ENCODE measurements around the gene LNX1.

GRCh38 chr4:53608242-53608641 lies 17.0 kb upstream of the LNX1 start:
- TF ChIP-seq, protein P1, sequence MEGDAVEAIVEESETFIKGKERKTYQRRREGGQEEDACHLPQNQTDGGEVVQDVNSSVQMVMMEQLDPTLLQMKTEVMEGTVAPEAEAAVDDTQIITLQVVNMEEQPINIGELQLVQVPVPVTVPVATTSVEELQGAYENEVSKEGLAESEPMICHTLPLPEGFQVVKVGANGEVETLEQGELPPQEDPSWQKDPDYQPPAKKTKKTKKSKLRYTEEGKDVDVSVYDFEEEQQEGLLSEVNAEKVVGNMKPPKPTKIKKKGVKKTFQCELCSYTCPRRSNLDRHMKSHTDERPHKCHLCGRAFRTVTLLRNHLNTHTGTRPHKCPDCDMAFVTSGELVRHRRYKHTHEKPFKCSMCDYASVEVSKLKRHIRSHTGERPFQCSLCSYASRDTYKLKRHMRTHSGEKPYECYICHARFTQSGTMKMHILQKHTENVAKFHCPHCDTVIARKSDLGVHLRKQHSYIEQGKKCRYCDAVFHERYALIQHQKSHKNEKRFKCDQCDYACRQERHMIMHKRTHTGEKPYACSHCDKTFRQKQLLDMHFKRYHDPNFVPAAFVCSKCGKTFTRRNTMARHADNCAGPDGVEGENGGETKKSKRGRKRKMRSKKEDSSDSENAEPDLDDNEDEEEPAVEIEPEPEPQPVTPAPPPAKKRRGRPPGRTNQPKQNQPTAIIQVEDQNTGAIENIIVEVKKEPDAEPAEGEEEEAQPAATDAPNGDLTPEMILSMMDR (optimal IDR thresholded peaks at IDR 0.05 in 1 of 3, IDR thresholded peaks at IDR 0.05 in 1 of 3, conservative IDR thresholded peaks at IDR 0.05 in 1 of 3; ENCODE audit: extremely low read depth in 1 of 3, insufficient read depth in 2 of 3, low read length in 3 of 3): no peak
- TF ChIP-seq EZH2 (IDR thresholded peaks at IDR 0.05; ENCODE audit: low read length): no peak
